Astrocyte of the cerebellum (primary cell): ENCODE results near the gene NR2F6.

Experiments used
- DNase-seq: peaks from one replicate; pipeline ENCODE4 v3.0.0-alpha.2; 2011; ENCODE audit warnings: low read depth
- H3K4me3 ChIP-seq: 2 replicates; pipeline ENCODE4 v1.5.1; 2011; ENCODE audit warnings: mild to moderate bottlenecking, low read depth, low read length, moderate library complexity
- in situ Hi-C: cut with HindIII; loops from 2 replicates; pipeline ENCODE4 v1.10.0; 2017; ENCODE audit warnings: low sequenced_read_pairs
- TF ChIP-seq, protein P1 (sequence below): IDR thresholded peaks from 2 replicates; pipeline ENCODE4 v1.5.1; 2012; ENCODE audit warnings: low read length, low read depth, moderate library complexity, mild to moderate bottlenecking; ENCODE audit errors: missing control alignments

Gene NR2F6

DNA sequence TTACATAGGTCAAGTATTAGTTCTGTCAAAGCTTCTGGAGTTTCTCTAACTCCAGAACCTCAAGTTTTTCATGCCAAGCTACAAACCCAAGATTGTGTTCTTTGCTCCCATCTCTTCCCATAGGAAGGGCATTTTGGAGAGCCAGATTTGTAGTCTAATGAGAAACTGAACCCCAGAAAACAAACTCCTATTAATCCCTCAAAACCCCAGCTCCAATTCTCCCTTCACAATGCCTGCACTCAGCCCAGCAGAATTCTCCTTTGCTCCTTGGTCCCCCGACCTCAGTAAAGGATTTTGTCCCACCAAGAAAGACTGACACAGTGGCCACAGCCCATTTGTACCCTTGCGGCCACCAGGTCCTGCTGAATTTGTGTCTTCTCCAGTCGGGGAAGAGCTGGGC lies 10.4 kb upstream of the NR2F6 start:
- in situ Hi-C loops = no loop called here
- TF ChIP-seq, protein P1, sequence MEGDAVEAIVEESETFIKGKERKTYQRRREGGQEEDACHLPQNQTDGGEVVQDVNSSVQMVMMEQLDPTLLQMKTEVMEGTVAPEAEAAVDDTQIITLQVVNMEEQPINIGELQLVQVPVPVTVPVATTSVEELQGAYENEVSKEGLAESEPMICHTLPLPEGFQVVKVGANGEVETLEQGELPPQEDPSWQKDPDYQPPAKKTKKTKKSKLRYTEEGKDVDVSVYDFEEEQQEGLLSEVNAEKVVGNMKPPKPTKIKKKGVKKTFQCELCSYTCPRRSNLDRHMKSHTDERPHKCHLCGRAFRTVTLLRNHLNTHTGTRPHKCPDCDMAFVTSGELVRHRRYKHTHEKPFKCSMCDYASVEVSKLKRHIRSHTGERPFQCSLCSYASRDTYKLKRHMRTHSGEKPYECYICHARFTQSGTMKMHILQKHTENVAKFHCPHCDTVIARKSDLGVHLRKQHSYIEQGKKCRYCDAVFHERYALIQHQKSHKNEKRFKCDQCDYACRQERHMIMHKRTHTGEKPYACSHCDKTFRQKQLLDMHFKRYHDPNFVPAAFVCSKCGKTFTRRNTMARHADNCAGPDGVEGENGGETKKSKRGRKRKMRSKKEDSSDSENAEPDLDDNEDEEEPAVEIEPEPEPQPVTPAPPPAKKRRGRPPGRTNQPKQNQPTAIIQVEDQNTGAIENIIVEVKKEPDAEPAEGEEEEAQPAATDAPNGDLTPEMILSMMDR = no peak
- DNase-seq = no peak
- no peak overlapping the region for H3K4me3 ChIP-seq

DNA sequence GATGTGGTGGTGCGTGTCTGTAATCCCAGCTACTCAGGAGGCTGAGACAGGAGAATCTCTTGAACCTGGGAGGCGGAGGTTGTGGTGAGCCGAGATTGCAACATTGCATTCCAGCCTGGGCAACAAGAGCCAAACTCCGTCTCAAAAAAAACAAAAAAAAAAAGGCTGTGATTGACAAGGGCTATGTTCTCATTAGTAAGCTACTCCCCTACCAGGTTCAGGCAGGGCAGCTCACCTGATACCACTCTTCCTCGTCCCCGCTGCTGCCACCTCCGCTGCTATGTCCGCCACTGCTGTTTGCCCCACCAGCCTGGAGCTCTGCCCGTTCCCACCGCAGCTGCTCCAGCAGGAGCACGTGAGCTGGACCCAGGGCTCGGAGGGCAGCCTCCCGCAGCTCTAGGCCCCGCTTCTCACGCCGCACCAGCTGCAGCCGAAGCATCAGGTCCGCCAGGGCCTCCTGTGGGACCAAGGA lies 9.5 kb upstream of the NR2F6 start:
- TF ChIP-seq, protein P1 = no peak
- no peak for DNase-seq
- no peak overlapping the region for H3K4me3 ChIP-seq
- in situ Hi-C loops = no loop called here

GRCh38 chr19:17254636-17255035 lies 8.9 kb upstream of the NR2F6 start:
- TF ChIP-seq, protein P1 = no peak
- no peak overlapping the region for H3K4me3 ChIP-seq
- DNase-seq = no peak
- in situ Hi-C loops = no loop called here

DNA sequence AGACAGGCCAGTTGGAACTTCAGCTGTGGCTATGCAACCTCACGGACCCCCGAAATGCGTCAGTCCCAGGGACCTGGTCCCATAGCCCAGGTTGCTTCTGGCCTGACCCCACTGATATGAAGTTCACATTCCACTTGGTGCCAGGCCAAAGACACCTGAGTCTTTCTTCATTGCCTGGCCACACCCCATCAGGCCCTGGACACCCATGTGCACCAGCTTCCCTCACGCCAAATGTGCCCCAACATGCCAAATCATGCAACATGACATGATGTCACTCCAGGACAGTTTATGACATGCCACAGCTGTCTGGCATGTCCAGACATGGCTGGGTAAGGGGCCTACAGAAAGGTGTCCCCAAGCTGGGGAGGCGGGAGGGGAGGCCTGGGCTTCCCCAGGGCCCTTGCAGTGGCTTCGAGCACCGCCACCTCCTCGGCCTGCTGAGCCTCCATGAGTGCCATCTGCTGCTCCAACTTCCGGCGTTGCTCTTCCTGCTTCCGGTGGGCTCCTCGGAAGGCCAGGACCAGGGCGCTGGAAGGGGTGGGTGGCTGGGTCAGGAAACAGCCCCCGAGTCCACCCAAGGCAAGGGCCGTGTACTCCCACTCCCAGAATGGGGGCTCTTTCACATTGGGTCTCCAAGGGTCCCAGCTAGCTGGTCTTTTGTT lies 4.3 kb upstream of the NR2F6 start:
- H3K4me3 ChIP-seq = no peak overlapping the region
- in situ Hi-C loops = loop anchor here (10.0 kb wide), 1 partner anchor 85 kb away; no protein-coding TSS in a partner anchor
- no peak for DNase-seq

GRCh38 chr19:17248011-17248776 lies 2.5 kb upstream of the NR2F6 start:
- TF ChIP-seq, protein P1 = no peak
- no peak for DNase-seq
- in situ Hi-C loops = loop anchor here (10.0 kb wide), 1 partner anchor 83 kb away; no protein-coding TSS in a partner anchor
- no peak overlapping the region for H3K4me3 ChIP-seq

More for the DNA sequence above, 4.3 kb upstream of the NR2F6 start:
- TF ChIP-seq, protein P1 = no peak

GRCh38 chr19:17246681-17247425 lies 1.1 kb upstream of the NR2F6 start:
- in situ Hi-C loops = loop anchor here (10.0 kb wide), 1 partner anchor 82 kb away; no protein-coding TSS in a partner anchor
- TF ChIP-seq, protein P1 = no peak
- no peak for DNase-seq
- H3K4me3 ChIP-seq = peak overlapping the region; percentile 36
